ENCODE measurements around the gene ELAVL3.

DNA sequence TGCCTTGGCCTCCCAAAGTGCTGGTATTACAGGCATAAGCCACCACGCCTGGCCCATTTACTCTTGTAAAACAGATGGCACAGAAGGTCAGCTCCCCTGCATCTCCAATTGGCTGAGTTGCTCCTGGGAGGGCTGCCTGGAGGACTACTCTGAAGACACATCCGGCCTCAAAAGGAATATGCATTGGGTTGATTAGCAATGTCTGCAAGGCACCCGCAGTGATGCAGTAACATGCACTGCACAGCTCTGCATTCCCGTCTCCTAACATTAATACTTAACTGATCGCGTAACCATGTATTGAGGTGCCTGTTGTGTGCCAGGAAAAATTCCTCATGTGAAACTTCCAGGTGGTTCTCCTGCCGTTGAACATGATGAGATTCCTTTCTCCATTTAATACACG lies 5.0 kb downstream of the ELAVL3 start:
- TF ChIP-seq POLR2A (IDR thresholded peaks at IDR 0.05; ENCODE audit: low read depth, low read length) = no peak
- TF ChIP-seq CTCF (conservative IDR thresholded peaks at IDR 0.05; ENCODE audit: low read depth, low read length) = no peak
- TF ChIP-seq RCOR1 (IDR thresholded peaks at IDR 0.05; ENCODE audit: insufficient replicate concordance, low read length) = no peak
- TF ChIP-seq MXI1 (IDR thresholded peaks at IDR 0.05; ENCODE audit: borderline replicate concordance, low read depth, low read length) = no peak
- no peak for TF ChIP-seq MAFK (IDR thresholded peaks at IDR 0.05; ENCODE audit: low read depth, low read length)
- TF ChIP-seq, protein P1, sequence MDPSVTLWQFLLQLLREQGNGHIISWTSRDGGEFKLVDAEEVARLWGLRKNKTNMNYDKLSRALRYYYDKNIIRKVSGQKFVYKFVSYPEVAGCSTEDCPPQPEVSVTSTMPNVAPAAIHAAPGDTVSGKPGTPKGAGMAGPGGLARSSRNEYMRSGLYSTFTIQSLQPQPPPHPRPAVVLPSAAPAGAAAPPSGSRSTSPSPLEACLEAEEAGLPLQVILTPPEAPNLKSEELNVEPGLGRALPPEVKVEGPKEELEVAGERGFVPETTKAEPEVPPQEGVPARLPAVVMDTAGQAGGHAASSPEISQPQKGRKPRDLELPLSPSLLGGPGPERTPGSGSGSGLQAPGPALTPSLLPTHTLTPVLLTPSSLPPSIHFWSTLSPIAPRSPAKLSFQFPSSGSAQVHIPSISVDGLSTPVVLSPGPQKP (IDR thresholded peaks at IDR 0.05; ENCODE audit: borderline replicate concordance, low read depth, low read length) = no peak
- no peak for TF ChIP-seq FOS (IDR thresholded peaks at IDR 0.05; ENCODE audit: low read depth, low read length)
- no peak for TF ChIP-seq RAD21 (IDR thresholded peaks at IDR 0.05; ENCODE audit: low read length)
